NCI-H1105 treated with DMSO at 0.1 percent for 48 hours (cell line): ENCODE data around the gene TRIM44.

Experiments
- DNase-seq: peaks from one replicate; lab custom pipeline; 2025; lab: John Stamatoyannopoulos, UW

The TRIM44 gene

DNA sequence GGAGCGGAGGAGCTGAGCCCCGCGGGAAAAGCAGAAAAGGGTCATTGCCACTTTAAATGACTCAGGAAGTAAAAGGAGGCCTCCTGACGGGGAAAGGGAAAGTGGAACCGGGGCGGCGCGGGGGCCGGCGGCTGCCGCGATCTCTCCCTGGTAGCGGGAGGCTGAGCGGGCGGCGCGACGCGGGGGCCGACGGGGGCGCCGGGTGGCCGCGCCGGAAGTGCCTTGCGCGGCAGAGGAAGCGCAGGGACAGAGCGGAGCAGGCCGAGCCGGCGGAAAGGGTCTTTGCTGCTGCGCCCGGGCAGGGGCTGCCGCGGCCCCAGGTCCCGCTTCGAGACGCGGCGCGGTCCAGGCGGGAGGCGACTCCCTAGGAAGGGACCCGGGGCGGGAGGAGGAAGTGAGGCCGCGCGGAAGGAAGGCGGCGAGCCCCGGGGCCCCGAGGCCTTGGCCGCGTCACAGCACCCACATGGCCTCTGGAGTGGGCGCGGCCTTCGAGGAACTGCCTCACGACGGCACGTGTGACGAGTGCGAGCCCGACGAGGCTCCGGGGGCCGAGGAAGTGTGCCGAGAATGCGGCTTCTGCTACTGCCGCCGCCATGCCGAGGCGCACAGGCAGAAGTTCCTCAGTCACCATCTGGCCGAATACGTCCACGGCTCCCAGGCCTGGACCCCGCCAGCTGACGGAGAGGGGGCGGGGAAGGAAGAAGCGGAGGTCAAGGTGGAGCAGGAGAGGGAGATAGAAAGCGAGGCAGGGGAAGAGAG is at the start of gene TRIM44:
Gene TRIM44, plus strand, starts transcription at position 127 of the 759 bp plus-strand sequence. Its CDS starts 337 bp downstream, at position 464.
- DNase-seq, result peak; percentile 77

DNA sequence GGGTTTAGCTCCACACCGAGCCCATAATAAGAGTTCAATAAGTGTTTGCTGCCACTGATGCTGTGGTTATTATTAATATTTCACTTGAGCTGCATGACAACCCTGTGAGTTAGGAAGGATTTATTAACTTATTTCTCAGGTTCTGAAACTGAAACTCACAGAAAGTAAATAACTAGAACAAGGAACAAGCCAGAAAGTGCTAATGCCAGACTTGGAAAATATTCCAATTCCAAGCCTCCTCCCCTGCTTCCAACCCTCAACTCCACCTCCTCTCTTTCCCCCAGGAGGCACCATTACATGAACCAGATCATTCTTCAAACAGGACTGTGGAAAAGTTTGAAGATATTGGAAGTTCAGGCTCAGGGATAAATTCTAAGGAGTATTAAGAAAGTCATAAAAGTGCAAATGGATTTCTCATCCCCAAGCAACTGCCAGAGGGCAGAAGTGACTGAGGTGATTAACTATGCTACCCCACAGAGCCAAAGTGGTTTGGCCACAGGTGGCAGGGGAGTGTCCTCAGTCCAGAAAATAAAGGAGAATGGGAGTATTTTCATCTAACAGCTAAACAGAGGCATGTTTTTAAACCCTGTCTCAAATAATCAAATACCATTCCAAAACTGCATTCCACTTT is 47.5 kb upstream of the TRIM44 start:
- no peak for DNase-seq

DNA sequence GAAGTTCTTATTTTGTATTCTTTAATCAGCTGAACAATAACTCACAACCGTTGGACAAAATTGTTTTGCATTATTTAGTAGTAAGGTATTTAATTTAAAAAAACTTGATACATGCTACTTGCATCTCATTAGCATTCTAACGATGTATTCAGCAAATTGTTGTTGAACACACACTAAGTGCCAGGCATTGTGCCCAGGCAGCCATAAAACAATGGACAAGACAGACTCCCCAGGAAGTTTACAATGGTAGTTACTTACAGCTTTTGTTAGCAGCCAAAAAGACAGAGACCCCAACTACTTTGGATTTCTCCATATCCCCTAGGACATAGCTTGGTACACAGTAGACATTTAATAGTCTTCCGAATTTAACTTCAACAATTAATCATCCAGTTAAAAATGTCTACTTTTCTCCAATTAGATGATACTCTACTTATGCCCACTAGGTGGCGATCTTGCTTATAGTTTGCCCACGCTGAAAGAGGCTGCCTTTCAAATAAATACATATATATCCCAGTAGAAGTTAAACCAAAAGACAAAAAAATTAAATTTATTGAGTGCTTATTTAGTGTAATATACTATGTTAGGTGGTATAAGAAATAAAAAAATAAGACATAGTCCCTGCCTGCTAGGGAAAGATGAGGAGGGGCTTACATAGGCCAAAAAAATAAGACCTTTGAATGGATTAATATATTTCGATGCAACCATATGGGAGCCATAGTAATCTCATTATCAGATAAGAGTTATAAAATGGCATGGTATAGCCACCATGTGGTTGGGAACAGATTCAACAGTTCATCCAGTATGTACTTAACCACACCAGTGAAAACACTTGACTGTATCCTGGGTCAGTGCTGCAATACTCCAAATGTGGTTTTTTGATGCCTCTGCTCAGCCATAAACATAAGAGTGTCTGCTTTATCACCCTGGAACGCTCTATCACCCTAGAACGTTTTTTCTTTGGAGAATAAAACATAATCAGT is 46.4 kb upstream of the TRIM44 start:
- DNase-seq, result peak; percentile 80

- DNase-seq, result no peak
These were observed 45.3 kb upstream of the TRIM44 start for GRCh38 chr11:35617316-35617686.

DNA sequence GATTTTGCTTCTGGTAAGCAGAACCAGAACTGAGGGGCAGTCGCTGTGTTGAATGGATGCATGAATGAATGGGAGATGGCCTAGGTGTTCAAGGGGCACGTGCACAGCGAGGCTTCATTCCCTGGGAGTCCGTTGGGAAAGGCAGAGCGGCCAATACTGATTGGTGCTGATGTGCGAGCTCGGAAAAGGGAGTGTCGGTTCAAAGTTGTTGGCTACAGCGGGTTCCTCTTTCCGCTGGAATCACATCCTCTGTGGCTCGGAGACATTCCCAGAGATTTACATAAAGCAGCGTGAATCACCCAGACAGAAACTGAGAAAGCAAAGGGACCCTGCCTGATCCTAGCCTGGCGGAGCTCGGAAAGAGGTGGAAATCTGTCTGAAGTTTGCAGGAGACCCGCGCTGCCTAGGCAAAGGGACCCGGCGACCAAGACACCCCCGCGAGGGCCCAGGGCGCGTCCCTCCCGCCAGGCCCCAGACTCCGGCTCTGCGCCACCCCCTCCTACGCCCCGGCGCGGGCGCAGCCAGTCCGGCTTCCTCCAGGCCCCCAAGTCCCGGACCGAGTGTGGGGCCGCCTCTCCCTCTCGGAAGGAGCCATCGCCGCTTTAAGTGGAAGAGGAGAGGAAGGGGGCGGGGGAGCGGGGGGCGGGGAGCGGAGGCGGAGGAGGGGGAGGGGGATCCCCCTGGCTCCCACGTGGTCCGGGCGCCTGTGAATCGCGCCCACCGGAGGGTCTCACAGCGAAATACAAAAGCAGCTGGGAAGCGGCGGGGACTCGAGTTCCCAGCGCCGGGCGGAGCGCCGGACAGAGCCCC is 44.7 kb upstream of the TRIM44 start, which contains the start of gene FJX1:
Gene FJX1, plus strand, starts transcription at position 774 of the 810 bp plus-strand sequence. CDS start 177 bp downstream, outside the sequence.
- DNase-seq, result peak; percentile 14

- DNase-seq, result peak; percentile 14
These were observed 44.0 kb upstream of the TRIM44 start for GRCh38 chr11:35618497-35619115.

GRCh38 chr11:35619116-35619854 is 43.3 kb upstream of the TRIM44 start:
- peak; percentile 40 for DNase-seq

- no peak for DNase-seq
These were observed 42.5 kb upstream of the TRIM44 start for GRCh38 chr11:35619855-35620640.

DNA sequence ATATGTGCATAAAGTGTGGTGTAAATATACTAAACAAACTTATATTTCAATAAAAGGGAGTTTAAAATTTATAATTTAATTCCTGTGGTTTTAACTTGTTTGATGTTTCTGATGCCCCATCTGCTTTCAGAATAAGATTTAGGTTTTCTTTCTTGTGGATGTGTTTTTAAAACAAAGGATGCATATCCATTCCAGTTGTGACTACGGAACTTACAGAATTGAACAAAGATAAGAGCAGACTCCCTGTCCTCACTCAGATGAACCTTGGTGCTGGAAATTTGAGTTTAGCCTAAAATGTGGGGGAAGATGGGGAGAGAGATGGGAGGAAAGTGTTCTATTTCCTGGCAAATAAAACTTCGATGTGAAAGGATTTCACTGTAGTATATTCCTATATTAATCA is 41.8 kb upstream of the TRIM44 start:
- DNase-seq, result no peak

- no peak for DNase-seq
These were observed 41.0 kb upstream of the TRIM44 start for GRCh38 chr11:35621620-35622019.

GRCh38 chr11:35622070-35622469 is 40.5 kb upstream of the TRIM44 start:
- DNase-seq, result peak; percentile 10

- DNase-seq, result no peak
These were observed 38.9 kb upstream of the TRIM44 start for GRCh38 chr11:35623621-35624168.

- DNase-seq, result no peak
These were observed 38.3 kb upstream of the TRIM44 start for GRCh38 chr11:35624316-35624715.

GRCh38 chr11:35624781-35625180 is 37.8 kb upstream of the TRIM44 start:
- no peak for DNase-seq

- DNase-seq, result no peak
These were observed 36.1 kb upstream of the TRIM44 start for GRCh38 chr11:35626501-35626900.

GRCh38 chr11:35629511-35629910 is 33.1 kb upstream of the TRIM44 start:
- DNase-seq, result no peak

GRCh38 chr11:35629914-35630313 is 32.7 kb upstream of the TRIM44 start:
- DNase-seq, result no peak

GRCh38 chr11:35631891-35632290 is 30.7 kb upstream of the TRIM44 start:
- no peak for DNase-seq

DNA sequence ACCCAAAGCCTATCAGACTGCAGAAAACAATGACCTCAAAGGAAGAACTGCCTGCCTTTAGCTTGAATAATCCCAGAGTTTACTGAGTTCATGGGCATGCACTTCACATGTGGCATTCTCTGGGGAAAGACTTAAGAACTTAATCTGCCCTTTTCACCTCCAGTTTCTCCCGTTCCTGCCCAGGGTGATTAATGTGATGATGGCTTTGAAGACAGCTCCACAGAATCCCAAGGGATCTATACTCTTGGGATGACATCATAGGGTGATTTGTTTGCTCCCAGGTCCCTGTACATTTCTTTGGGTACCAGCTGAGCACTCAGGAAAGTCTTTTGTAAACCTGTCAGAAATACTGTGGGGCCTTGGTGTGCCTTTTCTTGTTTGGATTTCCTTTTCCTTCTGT is 30.3 kb upstream of the TRIM44 start:
- DNase-seq, result no peak
